ENCODE results near the gene KIF1B. TPM values are rescaled to one million over a fixed set of nuclear protein-coding genes. Genes with fewer than 3 reads are reported as not detected.
"Not testable (repeated sequence)": the region's sequence is repeated elsewhere in the genome, so short reads cannot be mapped to it uniquely, and the experiment has no call there.

Gene KIF1B
- total RNA-seq, 1 donor from 2014 or later, result 210 TPM

GRCh38 chr1:10192263-10192662 lies 18.1 kb upstream of the KIF1B start:
- no peak for DNase-seq

DNA sequence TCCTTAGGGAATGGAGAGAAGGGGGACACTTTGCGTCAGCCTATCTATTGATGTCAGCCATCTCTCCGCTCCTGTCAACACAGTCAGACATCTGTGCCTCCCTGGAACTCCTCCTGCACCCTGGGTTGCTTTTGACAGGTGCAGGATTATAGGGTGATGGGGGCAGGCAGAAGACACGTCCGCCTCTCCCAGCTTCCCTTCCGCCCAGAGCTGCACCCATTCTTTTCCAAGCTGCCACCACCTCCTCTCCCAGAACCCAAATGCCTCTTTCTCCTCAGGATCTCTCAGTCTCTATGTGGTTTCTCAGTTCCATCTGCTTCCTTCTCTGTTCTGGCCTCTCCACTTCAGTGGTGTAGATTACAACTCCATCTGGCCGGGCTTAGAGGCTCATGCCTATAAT lies 17.1 kb upstream of the KIF1B start:
- DNase-seq, result no peak

- no peak for DNase-seq
These were observed 14.8 kb upstream of the KIF1B start for GRCh38 chr1:10195570-10195969.

GRCh38 chr1:10196976-10197375 lies 13.4 kb upstream of the KIF1B start:
- DNase-seq, result no peak

DNA sequence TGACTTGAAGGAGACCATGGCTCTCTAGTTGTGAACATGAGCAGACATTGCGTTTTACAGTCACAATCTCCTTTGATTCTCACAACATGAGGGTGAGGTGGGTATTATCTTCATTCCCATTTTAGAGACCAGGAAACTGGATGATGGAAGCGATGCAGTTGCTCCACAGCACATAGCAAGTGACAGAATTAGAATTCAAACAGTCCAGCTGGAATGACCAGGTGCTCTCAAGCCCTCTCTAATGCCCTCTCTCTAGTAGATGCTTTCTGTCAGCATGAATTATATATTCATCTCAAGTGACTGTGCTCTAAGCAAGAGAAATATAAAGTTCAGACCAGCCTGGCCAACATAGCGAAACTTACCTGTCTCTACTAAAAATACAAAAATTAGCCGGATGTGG lies 9.8 kb upstream of the KIF1B start:
- no peak for DNase-seq

DNA sequence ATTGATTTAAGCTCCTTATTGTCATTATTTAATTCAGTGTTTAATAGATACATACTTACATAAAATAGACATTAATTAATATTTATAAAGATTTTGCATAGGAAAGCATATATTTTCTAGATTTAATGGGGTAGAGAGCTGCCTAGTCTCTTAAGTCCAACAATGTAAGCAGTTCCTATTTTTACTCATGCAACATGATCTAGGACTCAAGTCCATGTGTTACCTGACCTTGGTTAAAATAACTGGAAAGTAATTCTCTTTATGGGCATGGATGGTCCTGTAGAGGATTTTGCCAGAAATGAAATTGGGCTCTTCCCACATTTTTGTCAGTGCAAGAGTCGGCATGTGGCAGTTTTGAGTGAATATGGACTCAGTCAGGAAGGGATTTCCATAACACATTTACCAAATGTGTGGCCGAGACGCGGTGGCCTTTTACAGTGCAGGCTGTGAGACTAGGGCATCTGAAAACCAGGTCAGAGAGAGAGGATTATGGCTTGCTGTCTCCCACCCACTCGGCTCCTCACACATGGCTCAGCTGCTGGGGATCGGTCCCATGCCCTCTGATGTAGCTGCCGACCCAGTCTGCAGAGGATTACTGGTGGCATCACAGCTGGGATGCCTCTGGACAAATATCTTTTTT lies 6.2 kb upstream of the KIF1B start:
- DNase-seq, result no peak

- not testable (repeated sequence) for DNase-seq
These were observed 5.2 kb upstream of the KIF1B start for GRCh38 chr1:10205206-10205605.

DNA sequence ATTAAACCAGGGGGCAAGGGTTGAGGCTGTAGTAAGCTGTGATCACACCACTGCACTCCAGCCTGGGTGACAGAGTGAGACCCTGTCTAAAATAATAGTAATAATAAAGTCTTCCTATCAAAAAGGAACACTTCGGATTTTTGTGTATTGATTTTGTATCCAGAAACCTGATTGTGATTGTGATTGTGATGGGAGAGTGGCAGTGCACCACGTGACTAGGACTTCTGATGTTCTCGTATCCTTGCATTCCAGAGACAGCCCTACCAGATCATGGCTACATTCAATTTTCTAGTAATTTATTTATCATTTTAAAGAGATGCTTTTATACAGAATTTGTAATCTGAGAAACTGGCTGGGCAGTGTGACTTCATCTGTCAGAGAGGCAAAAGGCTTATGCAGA lies 2.6 kb upstream of the KIF1B start:
- DNase-seq, result no peak

- DNase-seq, result no peak
These were observed 1.8 kb upstream of the KIF1B start for GRCh38 chr1:10208537-10208936.

DNA sequence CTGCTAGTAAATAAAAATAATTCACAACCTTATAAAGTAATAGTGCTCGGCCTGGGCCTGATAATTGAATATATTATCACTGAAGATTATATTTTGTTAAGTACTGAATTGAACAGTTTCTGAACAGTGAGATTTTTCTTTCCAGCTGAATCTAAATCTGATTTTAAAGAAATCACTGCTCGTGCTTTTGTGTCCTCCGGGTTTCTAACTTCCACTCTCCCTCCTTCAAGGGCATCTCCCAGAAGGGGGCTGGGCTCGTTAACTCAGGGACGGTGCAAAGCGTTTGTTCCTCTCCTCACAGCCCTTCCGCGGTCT lies 823 bp upstream of the KIF1B start:
- DNase-seq, result no peak

GRCh38 chr1:10210841-10211804 lies 753 bp downstream of the KIF1B start:
- peak; percentile 86 for DNase-seq

- no peak for DNase-seq
These were observed 1.5 kb downstream of the KIF1B start for GRCh38 chr1:10211805-10212410.

- DNase-seq, result no peak
These were observed 2.1 kb downstream of the KIF1B start for GRCh38 chr1:10212476-10212875.

DNA sequence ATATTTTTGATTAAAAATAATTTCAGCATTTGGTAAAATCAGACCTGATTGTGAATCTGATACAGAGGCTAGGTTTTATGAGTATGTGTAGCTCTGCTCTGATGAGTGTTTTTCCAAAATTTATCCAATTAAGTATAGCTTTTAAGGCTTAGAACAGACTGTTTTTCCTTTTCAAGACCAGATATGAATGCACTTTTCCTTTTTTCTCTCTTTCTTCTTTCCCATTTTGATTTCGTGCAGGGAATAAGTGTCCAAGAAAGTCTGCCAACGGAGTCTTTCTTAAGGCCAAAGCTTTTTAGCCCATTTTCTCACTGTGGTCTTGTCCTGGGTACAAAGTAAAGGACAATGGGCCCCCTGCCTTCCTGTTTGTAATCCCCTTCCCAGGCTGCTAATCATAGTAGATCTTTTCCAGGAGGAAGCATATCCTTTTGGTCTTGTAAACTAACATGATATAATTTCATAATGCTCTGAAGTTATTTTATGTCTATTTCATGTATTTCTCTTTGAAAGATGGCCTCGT lies 2.9 kb downstream of the KIF1B start:
- DNase-seq, result no peak

DNA sequence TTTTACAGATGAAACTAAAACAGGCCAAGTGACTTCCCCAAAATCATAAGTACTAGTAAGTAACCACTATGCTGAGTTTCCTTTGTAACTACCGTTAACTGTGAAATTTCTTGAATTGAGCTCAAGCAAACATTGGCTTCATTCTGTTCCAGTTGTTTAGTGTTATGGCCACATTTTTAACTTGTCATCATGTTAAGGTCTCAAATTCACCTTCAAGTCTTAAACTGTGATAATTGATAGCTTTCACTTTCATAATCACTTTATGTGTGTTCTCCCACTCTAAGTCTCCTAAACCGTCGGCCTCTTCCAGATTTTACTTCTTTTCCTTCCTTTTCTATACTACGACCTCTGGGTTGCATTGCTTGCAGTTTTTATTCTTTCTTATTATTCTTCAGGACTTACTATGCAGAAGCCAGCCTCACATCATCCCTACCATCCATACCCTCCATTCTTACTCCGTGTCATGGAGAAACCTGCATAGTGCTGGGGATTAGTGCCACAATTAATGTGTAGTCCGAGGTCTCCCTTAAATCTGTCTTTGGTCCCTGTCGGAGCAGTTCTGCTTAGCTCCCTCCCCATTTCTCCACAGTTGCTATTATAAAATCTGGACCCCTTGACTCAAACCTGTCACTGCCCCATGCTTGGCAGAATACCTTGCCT lies 5.8 kb downstream of the KIF1B start:
- no peak for DNase-seq

DNA sequence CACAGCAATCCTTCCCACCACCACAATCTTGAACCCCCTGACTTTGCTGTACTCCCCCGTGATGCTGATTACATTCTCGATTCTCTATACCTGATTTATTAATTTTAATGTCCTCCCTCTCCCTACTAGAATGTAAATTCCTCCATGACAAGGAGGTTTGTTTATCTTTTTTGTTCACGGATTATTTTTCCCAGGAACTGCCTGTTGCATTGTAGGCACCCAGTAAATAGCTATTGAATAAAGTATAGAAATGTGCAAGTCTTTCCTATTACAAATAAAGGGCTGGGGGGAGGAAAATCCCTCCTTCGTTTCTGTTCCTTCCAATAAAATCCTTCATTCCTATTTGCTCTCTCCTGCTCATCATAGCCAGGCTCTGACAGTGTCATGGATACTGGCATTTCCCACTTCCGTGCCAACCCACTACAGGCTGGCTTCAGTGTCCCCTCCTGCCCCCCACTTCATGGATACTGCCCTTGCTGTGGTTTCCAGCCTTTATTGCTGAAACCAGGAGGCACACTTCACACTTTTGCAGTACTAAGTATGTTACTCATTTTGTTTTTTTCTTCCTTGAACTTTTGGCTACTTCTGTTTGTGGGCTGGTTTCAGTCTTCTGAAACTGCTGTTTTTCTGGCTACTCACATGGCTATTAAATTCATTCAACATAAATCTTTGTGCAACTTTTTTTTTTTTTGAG lies 7.5 kb downstream of the KIF1B start:
- DNase-seq, result no peak

- DNase-seq, result no peak
These were observed 9.8 kb downstream of the KIF1B start for GRCh38 chr1:10220200-10220599.

DNA sequence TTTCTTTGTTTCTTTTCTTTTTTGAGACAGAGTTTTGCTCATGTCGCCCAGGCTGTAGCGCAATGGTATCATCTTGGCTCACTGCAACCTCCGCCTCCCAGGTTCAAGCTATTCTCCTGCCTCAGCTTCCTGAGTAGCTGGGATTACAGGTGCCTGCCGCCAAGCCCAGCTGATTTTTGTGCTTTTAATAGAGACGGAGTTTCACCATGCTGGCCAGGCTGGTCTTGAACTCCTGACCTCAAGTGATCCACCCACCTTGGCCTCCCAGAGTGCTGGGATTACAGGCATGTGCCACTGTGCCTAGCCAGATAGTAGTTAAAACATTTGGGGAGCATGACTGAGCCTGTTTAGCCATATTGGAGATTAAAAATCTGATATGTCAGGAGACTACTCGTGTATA lies 10.3 kb downstream of the KIF1B start:
- DNase-seq, result not testable (repeated sequence)

DNA sequence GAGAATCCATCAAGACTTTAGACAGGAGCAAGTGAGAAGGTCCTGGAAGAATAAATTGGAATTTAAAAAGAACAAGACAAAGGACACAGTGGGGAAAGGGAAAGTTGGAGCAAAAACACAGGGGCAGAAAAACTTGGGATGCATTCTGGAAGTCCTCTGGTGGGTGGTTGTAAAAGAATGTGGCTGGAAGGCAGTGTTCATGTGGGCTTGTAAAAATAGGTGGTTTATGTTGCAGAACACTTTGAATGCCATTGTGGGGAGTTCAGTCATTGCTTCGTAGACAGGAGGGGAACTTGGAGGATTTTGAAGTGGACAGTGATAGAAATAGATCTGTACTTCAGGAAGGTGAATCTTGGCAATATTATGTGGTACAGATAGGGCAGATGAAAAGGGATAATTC lies 15.2 kb downstream of the KIF1B start:
- no peak for DNase-seq

- no peak for DNase-seq
These were observed 18.2 kb downstream of the KIF1B start for GRCh38 chr1:10228528-10228927.

DNA sequence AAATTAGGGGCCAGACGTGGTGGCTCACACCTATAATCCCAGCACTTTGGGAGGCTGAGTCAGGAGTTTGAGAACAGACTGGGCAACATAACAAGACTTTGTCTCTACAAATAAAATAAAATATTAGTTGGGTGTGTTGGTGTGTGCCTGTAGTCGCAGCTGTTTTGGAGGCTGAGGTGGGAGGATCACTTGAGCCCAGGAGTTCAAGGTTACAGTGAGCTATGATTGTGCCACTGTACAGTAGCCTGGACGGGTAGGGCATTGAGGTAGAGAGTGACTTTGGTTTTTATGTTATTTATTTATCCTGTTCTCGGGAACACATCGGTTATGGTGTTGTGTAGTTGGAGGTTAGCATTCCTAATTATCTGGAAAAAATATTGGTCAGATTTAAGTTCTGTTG lies 19.5 kb downstream of the KIF1B start:
- DNase-seq, result no peak

DNA sequence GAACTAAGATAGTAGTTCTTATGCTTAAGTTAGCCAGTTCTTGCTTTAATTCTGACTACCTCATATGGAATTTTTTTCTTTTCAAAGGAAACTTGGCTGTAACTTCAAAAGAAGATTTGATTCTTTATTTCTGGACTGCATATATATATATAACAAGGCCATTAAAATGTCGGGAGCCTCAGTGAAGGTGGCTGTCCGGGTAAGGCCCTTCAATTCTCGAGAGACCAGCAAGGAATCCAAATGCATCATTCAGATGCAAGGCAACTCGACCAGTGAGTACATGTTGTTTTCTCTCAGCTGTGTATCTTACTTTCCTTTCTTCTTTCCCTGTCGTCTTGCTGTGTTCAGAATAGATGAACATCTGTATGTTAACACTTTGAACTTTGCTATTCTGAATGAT lies 21.8 kb downstream of the KIF1B start:
- no peak for DNase-seq

Measured in occipital lobe (tissue), 2 donors.